ENCODE results near the gene COL25A1.
A peak's percentile ranks its signal among the peaks of the same experiment; 100 is the strongest.

Gene COL25A1

DNA sequence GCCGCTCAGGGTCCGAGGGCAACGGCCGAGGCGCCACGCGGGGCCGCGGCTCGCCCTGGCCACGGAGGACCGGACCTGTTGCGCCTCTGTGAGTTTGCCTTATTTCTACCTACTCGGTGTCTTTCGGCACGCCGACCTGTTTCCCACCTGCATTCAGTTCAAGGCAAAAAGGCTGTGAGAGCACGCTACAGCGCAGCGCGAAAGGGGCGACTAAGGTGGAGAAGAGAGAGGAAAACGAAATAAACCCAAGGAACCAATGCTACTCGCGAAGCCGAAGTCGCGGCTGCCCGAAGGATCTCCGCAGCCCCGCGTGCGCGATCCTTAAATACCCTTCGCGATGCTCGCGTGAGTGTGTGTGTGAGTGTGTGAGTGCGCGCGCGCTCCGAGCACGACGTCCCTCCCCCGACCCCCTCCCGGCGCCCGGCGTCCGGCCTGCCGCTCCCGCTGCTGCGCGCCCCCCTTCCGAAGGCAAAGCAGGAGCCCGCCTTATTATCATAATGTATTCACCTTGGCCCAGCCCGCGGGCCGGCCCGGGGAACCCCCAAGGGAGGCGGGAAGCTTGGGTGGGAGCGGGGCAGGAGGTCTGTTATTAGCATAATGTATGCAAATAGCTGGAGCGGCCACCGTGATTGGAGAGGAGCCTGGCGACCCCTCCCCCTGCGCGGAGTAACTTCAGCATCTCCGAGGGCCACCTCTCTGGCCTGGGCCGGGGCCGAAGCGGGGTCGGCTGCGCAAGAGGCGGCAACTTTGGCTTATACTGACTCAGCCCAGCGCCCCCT is at the start of gene COL25A1:
Gene COL25A1, minus strand, starts transcription at position 298 of the 779 bp plus-strand sequence.
- TF ChIP-seq, protein P1, sequence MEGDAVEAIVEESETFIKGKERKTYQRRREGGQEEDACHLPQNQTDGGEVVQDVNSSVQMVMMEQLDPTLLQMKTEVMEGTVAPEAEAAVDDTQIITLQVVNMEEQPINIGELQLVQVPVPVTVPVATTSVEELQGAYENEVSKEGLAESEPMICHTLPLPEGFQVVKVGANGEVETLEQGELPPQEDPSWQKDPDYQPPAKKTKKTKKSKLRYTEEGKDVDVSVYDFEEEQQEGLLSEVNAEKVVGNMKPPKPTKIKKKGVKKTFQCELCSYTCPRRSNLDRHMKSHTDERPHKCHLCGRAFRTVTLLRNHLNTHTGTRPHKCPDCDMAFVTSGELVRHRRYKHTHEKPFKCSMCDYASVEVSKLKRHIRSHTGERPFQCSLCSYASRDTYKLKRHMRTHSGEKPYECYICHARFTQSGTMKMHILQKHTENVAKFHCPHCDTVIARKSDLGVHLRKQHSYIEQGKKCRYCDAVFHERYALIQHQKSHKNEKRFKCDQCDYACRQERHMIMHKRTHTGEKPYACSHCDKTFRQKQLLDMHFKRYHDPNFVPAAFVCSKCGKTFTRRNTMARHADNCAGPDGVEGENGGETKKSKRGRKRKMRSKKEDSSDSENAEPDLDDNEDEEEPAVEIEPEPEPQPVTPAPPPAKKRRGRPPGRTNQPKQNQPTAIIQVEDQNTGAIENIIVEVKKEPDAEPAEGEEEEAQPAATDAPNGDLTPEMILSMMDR (IDR thresholded peaks at IDR 0.05; ENCODE audit: insufficient read depth, low read length, missing control alignments), result no peak
- ChIA-PET CTCF (interaction anchor here (0.9 to 1.0 kb wide), 2 partner anchors 13 to 468 kb away, joined by 4 read pairs; no protein-coding TSS in a partner anchor), POLR2A (interaction anchor here (0.7 kb wide), 1 partner anchor 682 kb away, joined by 3 read pairs; the partner anchor contains the start of gene RPL34)
- peak within 1 kb of the TSS; percentile 66 for H3K4me3 ChIP-seq (ENCODE audit: low read depth, low read length)
- DNase-seq (ENCODE audit: low read depth, low spot score), result no peak

DNA sequence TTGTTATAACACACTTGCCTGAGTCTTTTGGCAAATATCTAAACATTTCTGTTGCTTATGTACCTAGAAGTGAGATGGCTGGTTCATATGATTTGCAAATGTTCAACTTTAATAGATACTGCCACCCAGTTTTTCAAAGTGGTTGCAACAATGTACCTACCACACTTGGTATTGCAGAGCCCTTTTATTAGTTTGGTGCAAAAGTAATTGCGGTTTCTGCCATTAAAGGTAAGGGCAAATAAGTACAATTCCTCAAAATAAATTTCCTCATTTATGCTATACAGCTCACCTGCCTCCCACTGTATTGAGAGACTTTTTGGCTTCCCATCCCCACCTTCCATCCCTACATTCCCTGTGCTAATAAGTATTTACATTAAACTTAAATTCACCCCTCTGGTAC is 47.7 kb upstream of the COL25A1 start:
- H3K4me3 ChIP-seq (ENCODE audit: low read depth, low read length), result no peak overlapping the region
- TF ChIP-seq, protein P1 (IDR thresholded peaks at IDR 0.05; ENCODE audit: insufficient read depth, low read length, missing control alignments), result no peak
- ChIA-PET POLR2A (no interaction called here), CTCF (interaction anchor here (0.7 to 1.0 kb wide), 2 partner anchors 56 to 677 kb away, joined by 3 read pairs; no protein-coding TSS in a partner anchor)
- DNase-seq (ENCODE audit: low read depth, low spot score), result no peak

DNA sequence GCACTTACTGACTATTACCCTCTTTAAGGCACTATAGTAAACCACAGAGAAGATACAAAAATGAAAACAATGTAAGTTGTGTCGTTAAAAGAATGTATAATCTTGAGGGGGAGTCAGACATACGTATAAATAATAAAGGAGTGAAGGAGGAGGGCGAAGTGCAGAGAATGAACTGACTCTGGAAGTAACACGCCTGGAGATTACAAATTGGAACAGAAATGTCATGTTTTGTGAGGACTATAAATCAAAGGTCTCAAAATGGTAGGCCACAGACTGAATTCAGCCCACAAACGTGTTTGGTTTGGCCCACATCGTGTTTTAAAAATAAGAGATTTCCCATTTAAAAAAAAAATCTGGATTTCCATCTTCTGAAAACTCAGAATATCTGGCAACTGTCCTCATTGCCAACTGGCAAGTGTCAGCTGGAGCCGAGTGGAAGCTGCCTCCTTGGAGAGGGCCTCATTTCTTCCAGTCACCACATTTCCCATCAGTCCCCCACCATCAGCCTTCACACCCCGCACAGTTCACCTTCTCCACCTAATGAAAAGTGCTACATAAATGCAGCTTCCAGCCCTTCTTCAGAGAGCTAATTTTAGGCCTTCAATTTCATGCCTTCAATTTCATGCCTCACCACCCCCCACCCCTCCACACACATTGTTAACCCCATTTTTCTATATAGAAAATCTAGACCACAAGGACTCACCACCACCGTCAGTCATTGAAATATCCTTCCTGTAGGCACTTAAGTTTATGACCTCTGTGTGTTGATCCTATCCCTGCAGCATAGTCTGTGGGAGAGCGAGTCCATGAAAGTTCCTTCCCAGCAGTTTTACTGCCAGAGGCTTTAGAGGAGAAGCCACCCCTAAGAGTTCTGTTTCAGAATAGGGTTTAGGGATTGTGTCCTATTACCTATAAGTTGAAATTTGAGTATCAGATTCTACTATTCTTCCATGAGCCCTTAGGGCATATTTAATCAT is 32.0 kb upstream of the COL25A1 start:
- no peak overlapping the region for H3K4me3 ChIP-seq (ENCODE audit: low read depth, low read length)
- TF ChIP-seq, protein P1 (IDR thresholded peaks at IDR 0.05; ENCODE audit: insufficient read depth, low read length, missing control alignments), result no peak
- no peak for DNase-seq (ENCODE audit: low read depth, low spot score)
- ChIA-PET POLR2A (no interaction called here), CTCF (interaction anchor here (0.9 to 1.1 kb wide), 2 partner anchors 18 to 20 kb away, joined by 3 read pairs; no protein-coding TSS in a partner anchor)

DNA sequence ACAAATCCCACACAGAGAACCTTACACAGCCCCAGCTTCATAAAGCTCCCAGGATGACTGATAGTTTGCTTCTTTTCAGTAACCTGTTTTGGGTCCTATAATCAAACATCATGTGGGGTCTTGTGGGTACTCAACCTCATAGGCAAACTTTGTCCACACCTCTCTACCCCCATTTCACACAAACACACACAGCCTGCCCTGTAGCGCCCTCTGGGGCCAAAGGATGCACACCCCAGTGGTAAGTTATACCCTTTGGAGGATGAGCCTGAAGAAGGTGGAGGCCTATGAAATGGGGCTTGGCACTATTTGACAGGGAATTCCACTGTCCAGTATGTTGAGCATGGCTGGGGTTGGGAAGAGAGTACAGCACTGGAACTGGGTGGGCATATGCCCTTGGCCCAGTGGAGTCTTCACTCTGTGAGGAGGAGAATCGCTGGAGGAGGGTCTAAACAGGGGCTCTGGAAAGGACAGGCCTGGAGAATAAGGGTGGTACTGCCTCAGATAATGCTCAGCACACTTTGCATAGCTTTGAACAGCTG is 30.5 kb upstream of the COL25A1 start:
- CTCF ChIA-PET, result interaction anchor here (1.1 kb wide), 1 partner anchor 17 kb away, joined by 3 read pairs; no protein-coding TSS in a partner anchor
- no peak overlapping the region for H3K4me3 ChIP-seq (ENCODE audit: low read depth, low read length)
- POLR2A ChIA-PET, result no interaction called here
- TF ChIP-seq, protein P1 (IDR thresholded peaks at IDR 0.05; ENCODE audit: insufficient read depth, low read length, missing control alignments), result no peak
- DNase-seq (ENCODE audit: low read depth, low spot score), result no peak

GRCh38 chr4:109327641-109328040 is 25.2 kb upstream of the COL25A1 start:
- CTCF ChIA-PET, result no interaction called here
- POLR2A ChIA-PET, result no interaction called here
- H3K4me3 ChIP-seq (ENCODE audit: low read depth, low read length), result no peak overlapping the region
- DNase-seq (ENCODE audit: low read depth, low spot score), result no peak
- TF ChIP-seq, protein P1 (IDR thresholded peaks at IDR 0.05; ENCODE audit: insufficient read depth, low read length, missing control alignments), result no peak
